HG03565 (cell line): ENCODE data around the gene AMACR.
A peak's percentile ranks its signal among the peaks of the same experiment; 100 is the strongest.

ENCODE experiments used
- ATAC-seq: cut with Tn5 transposase; IDR thresholded peaks from one replicate; pipeline ENCODE4 v1.9.1; 2021; ENCODE audit warnings: mild to moderate bottlenecking, moderate library complexity; ENCODE audit not compliant: unreplicated experiment

Gene AMACR

GRCh38 chr5:34007621-34008600, at the start of gene AMACR:
TSS of gene AMACR (minus strand) at chr5:34008050. CDS start at chr5:34008019, 31 bp downstream.
- peak; percentile 84 for ATAC-seq

- ATAC-seq, result no peak
Observed at GRCh38 chr5:34057569-34057968, 49.7 kb upstream of the AMACR start.

DNA sequence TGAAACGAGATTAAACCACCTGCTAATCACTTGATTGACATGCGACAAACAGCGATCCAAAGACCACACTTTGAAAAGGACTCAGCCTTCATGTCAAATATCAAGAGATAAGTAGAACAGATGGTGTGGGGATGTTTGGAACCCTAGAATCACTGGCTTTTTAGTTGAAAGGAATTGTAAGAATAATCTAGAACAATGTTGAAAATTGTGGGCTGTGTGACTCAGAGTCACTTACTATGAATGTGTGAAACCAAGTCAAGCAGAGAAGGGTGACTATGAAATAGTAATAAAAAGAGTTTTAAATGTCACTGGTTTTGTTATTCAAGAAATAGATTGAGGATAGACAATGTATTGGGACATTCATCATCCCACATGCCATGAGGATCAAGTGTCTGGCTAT, 49.3 kb upstream of the AMACR start:
- ATAC-seq, result no peak

GRCh38 chr5:34055667-34056066, 47.8 kb upstream of the AMACR start:
- no peak for ATAC-seq

GRCh38 chr5:34054400-34054729, 46.5 kb upstream of the AMACR start:
- ATAC-seq, result no peak

GRCh38 chr5:34053571-34054399, 45.9 kb upstream of the AMACR start:
- ATAC-seq, result no peak

DNA sequence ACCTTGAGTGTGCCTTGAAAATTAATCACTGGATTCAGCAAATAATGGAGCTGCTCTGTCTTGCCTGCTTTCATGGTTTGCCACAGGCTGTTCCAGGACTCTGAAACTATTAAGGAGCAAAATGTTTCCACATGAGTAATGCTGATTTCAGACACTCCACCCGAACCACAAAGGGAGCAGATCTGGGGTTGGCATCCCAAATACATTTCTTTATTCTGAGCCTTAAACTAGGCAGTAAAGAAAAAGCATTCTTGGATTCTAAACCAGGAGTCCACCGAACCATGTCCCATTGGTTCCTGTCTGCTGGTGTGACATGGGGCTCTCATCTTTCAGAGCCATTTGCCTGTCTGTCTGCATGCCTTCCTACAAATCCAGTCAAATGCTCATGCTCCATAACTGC, 45.3 kb upstream of the AMACR start:
- no peak for ATAC-seq

DNA sequence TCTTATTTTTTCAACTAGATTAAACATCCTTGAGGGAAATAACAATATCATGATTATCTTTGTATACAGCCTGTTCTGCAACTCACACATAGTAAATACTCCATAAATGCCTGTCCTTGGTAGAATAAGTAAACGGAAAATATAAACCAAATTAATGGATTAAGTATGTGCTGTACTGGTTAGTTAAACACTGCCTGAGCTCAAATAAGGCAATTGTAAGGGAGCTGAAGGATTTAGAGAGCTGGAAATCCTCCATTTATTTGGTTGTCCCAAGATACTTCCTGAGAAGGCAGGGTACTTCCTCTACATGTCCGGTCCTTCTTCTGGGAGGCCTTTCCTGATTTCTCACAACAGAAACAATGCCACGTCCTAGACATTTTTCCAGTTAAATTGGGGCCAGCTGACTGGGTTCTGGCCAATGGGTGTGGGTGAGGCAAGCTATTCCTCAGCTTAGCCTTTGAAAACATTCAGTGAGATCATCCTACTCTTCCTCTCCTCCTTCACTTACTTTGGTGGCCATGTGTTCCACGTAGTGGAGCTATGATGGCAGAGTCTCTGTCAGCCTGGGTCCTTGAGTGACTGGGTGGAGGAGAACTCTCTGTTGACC, 43.6 kb upstream of the AMACR start:
- ATAC-seq, result no peak

DNA sequence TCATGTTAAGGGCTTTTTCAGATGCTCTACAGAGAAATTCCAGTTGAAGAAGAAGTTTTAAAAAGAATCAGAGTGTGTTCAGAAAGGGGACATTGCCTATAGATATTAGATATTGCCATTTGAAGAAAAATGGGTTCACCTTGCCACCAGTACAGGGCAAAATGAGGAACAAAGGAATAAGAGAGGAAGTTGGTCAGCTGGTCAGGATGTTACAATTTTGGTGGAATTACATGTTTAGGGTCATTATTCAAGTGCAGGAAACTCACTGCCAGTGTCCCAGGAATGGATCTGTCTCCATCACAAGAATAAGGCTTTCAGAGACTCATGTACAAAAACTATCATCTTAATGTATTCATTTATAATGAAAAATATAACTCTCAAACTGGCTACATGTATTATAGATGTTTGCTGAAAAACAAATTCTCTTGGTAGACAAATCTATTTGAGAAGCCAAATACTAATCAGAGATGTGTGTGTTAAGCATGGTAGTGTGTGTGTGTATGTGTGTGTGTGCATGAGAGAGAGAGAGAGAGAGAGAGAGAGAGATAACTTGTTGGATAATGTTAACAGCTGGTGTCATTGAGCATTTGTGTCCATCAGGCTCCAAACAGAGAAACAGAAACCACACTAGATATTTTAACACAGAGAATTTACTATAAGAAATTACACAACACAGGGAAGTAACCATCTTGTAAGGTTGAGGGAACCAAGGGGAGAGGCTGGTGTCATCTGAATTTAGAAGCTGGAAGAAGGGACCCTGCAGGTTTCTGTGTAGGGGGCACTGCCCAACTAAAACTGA, 40.1 kb upstream of the AMACR start:
- ATAC-seq, result no peak

DNA sequence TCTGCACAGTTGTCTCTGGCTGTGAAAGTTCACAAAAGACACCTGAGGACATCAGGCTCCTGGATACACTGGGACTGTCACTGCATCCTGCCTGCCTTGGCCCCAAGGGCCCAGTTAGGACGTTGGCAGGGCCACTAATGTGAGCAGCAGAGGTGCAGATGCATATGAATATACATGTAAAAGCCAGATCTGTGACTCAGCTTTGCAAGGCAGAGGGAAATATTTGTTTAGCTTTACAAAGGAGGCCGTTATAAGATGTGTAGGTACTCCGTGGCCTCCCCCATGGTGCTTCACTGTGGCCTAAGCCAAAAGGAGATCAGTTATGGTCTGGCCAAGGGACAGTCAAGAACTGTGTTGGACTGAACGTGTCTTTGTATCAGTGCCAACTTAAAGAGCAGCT, 39.3 kb upstream of the AMACR start:
- ATAC-seq, result no peak

GRCh38 chr5:34045996-34046395, 38.1 kb upstream of the AMACR start:
- ATAC-seq, result no peak

- ATAC-seq, result no peak
Observed at GRCh38 chr5:34045023-34045422, 37.2 kb upstream of the AMACR start.

GRCh38 chr5:34043099-34043876, 35.4 kb upstream of the AMACR start, which contains the start of gene C1QTNF3:
TSS of gene C1QTNF3 (minus strand) at chr5:34043213. CDS start at chr5:34043125, 88 bp downstream.
- ATAC-seq, result no peak

GRCh38 chr5:34042321-34042720, 34.5 kb upstream of the AMACR start:
- no peak for ATAC-seq

GRCh38 chr5:34041247-34041972, 33.6 kb upstream of the AMACR start:
- ATAC-seq, result no peak

DNA sequence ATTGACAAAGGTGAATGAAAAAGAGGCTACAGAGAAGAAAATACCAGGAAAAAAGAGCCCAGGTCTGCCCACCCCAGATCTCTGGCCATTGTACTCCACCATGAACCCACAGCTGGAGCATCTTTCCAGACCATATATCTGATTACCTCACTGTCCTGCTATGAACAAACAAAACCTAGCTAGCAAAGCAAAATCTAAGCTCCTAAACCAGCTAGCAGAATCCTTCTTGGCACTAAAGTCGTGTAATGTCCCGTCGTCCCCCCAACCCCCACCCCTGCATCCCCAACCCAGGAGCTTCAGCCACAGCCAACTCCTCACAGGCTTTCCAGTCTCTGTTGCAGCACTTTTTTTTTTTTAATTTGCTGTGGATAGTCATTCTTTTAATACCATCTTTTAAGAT, 32.6 kb upstream of the AMACR start:
- no peak for ATAC-seq

- no peak for ATAC-seq
Observed at GRCh38 chr5:34039398-34040157, 31.7 kb upstream of the AMACR start.

GRCh38 chr5:34038838-34039237, 31.0 kb upstream of the AMACR start:
- no peak for ATAC-seq
